Right lobe of liver (tissue), 6 donors: ENCODE results near the gene CAVIN2. TPM values are rescaled to one million over a fixed set of nuclear protein-coding genes. Genes with fewer than 3 reads are reported as not detected.

Experiments used
- ATAC-seq, 4 donors: fragments of 200-7000 bp; cut with Tn5 transposase; one replicate each; pipeline ENCODE4 v1.9.1; 2020; ENCODE audit warnings: mild to moderate bottlenecking in 4 of 4, moderate library complexity in 4 of 4
- DNase-seq, 3 donors: peaks; one replicate each; pipeline ENCODE4 v3.0.0-alpha.2; 2020
- H3K27ac ChIP-seq, 3 donors: fragments of 200-600 bp; one replicate each; pipeline ENCODE4 v1.8.0; 2022
- H3K27me3 ChIP-seq, 2 donors: fragments of 200-600 bp; one replicate each; pipeline ENCODE4 v1.8.0; 2022
- H3K36me3 ChIP-seq, 4 donors: fragments of 200-600 bp; sonication (generic) in 1 of 4; one replicate each; pipeline versions ENCODE4 v1.5.1 to v1.8.0; 2017 to 2022; ENCODE audit warnings: control low read depth in 1 of 4
- H3K4me1 ChIP-seq, 4 donors: fragments of 200-600 bp; sonication (generic) in 1 of 4; one replicate each; pipeline versions ENCODE4 v1.5.1 to v1.8.0; 2017 to 2022; ENCODE audit warnings: control low read depth in 1 of 4
- H3K4me3 ChIP-seq, 3 donors: fragments of 200-600 bp; one replicate each; pipeline ENCODE4 v1.8.0; 2022
- H3K9me3 ChIP-seq, 4 donors: fragments of 200-600 bp; sonication (generic) in 1 of 4; one replicate each; pipeline versions ENCODE4 v1.5.1 to v1.8.0; 2017 to 2022; ENCODE audit warnings: control low read depth in 1 of 4
- POLR2A ChIP-seq: fragments of 450-650 bp; IDR thresholded peaks from one replicate; pipeline ENCODE4 v1.6.1; 2017; ENCODE audit warnings: antibody characterized with exemption, mild to moderate bottlenecking
- whole genome bisulfite sequencing: methylation state at CpG from one replicate; pipeline ENCODE4 v1.1.6; 2018; ENCODE audit warnings: low coverage, low lambda C conversion rate; ENCODE audit not compliant: insufficient coverage; ENCODE audit errors: missing lambda C conversion rate; 5-methylcytosine and 5-hydroxymethylcytosine counted together
- intact Hi-C, 2 donors: fragments of 100-400 bp; cut with DNase I; formaldehyde crosslinking; loops; one replicate each; pipeline versions ENCODE4 v1.11.2 to v1.14.1; 2022
- total RNA-seq, 6 experiments: library from RNA; depleted of rRNA in 2 of 6; stranded (reverse); fragments of >200 nt in 2 of 6; fragmentation: NEBNext Ultra II Directional in 3 of 6; extraction: Animal tissue kit (Norgen Biotek cat#: 25700) in 3 of 6; gene quantifications; one replicate each; pipeline versions ENCODE4 v1.1.0 to v1.2.4, GENCODE V29; 2016 to 2023
- TF ChIP-seq, protein P1 (sequence below), 4 donors: fragments of 200-600 bp in 3 of 4; fragments of 450-650 bp in 1 of 4; IDR thresholded peaks; one replicate each; pipeline versions ENCODE4 v1.5.1 to v1.8.0; 2016 to 2022; ENCODE audit warnings: antibody characterized with exemption in 4 of 4, mild to moderate bottlenecking in 2 of 4
- donor health status: DM: no; HTN: yes; CAD: no.
- donor health status: DM: no; HTN: no; CAD: no.
- donor health status: DM: no; HTN: no; CAD: no.
- donor health status: DM: no; HTN: yes; CAD: no.
- donor health status: DM: no; HTN: yes; CAD: no.

The CAVIN2 gene
- total RNA-seq, 6 experiments from 2014 or later, result 6.8 to 17.5 (median 9.6) TPM

DNA sequence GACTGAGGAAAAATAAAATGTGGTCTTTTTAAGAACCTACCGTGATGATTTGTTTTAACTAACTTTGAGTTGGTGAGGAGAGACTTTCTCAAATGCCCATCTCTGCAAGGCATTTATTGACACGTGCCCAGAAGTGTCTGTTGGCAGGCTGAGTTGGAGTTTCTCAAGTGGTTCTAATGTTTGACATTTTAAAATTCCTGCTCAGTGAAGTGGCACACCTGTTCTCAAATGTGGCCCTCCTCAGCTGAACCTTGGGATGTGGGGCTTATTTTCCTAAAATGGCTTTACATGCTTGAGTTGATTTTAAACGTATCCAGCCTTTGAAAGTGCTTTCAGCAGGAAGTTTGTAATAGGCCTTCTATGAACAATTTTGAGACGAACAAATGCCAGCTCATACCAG lies 876 bp upstream of the CAVIN2 start:
- Histone ChIP-seq H3K27ac (peak overlapping the region in 2 of 3 donors; percentile 9 to 30), H3K4me1 (no peaks in the 10 kb centered on the region), H3K27me3 (no peaks in the 10 kb centered on the region), H3K4me3 (no peak overlapping the region), H3K9me3 (no peaks in the 10 kb centered on the region), H3K36me3 (no peaks in the 10 kb centered on the region)
- DNase-seq (no peak), ATAC-seq (no peak)
- no peak for TF ChIP-seq POLR2A
- TF ChIP-seq, protein P1, sequence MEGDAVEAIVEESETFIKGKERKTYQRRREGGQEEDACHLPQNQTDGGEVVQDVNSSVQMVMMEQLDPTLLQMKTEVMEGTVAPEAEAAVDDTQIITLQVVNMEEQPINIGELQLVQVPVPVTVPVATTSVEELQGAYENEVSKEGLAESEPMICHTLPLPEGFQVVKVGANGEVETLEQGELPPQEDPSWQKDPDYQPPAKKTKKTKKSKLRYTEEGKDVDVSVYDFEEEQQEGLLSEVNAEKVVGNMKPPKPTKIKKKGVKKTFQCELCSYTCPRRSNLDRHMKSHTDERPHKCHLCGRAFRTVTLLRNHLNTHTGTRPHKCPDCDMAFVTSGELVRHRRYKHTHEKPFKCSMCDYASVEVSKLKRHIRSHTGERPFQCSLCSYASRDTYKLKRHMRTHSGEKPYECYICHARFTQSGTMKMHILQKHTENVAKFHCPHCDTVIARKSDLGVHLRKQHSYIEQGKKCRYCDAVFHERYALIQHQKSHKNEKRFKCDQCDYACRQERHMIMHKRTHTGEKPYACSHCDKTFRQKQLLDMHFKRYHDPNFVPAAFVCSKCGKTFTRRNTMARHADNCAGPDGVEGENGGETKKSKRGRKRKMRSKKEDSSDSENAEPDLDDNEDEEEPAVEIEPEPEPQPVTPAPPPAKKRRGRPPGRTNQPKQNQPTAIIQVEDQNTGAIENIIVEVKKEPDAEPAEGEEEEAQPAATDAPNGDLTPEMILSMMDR (IDR thresholded peaks at IDR 0.05), result no peak
- intact Hi-C loops, result no loop called here
- WGBS, result 47% methylated on average over 4 of the region's 4 CpGs

DNA sequence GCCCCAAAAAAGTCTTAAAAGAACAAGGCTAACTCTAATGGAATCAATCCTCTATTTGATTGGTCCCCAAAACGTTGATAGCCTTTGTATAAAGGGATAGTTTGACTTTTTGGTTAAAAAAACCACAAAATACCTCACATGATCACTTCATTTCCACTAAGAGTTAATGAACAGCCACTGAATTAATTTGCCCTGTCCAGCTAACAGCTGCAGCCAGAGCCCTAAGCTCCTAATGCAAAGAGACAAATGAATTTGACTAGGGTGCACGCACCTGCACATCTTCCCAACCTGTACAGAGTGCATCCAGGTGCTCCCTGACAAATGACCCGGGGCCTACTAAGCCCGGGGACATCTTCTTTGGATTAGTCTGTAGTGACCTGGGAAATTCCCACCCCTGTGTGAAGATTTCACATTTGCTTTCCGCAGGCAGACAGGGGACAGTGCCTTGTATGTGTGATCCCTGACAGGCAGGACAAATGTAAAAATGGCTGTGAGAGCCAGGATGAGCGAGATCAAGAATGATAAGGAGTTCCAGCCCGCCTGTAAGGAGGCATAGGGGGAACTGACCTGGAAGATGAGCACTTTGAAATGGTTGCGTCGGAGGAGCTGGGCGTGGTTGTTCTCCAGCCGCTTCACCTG lies 893 bp downstream of the CAVIN2 start:
- no peak for DNase-seq
- ATAC-seq, result no peak

DNA sequence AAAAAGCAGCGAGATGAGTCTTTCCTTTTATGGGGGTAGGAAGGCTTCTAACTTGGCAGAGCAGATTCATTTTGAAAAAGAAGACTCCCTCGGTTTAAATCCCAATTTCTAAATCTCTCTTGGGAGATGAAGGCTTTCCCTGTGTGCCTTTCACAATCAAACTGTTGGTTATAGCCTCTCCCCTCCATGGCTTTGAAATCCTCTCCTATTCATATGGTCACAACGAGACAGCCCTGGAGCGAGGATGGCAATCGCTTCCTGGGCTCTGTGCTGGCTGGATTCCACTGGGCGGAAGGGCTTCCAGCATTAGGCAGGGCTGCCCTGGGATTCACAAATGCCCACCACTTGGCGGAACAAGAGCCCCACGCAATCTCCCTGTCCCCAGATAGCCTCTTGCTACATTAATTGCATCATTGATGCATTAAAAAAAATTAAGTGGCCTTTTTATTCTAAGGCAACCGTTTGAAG lies 1.6 kb downstream of the CAVIN2 start:
- Histone ChIP-seq H3K27ac (peak overlapping the region in 2 of 3 donors; percentile 56 to 59), H3K36me3 (no peaks in the 10 kb centered on the region), H3K4me1 (peaks cover 0 to 6% (median 0%) of the 10 kb centered on the region in 4 donors), H3K4me3 (peak overlapping the region; percentile 33 to 45 (median 43)), H3K27me3 (no peaks in the 10 kb centered on the region), H3K9me3 (no peaks in the 10 kb centered on the region)
- peak in 1 of 3 donors; percentile 26 for DNase-seq
- ATAC-seq, result peak in 3 of 4 donors; percentile 11 to 25 (median 16)
- no peak for TF ChIP-seq POLR2A
- TF ChIP-seq, protein P1 (IDR thresholded peaks at IDR 0.05), result no peak
- 46% methylated on average over 9 of the region's 9 CpGs for WGBS
- intact Hi-C loops, result no loop called here

More for the DNA sequence above, 893 bp downstream of the CAVIN2 start:
- Histone ChIP-seq H3K27me3 (no peaks in the 10 kb centered on the region), H3K4me1 (no peaks in the 10 kb centered on the region), H3K4me3 (peak overlapping the region; percentile 33 to 45 (median 43)), H3K9me3 (no peaks in the 10 kb centered on the region), H3K36me3 (no peaks in the 10 kb centered on the region), H3K27ac (peak overlapping the region; percentile 45 to 59 (median 56))
- TF ChIP-seq, protein P1 (IDR thresholded peaks at IDR 0.05), result no peak
- no peak for TF ChIP-seq POLR2A
- intact Hi-C loops, result no loop called here
- 7% methylated on average over 4 of the region's 11 CpGs for WGBS

DNA sequence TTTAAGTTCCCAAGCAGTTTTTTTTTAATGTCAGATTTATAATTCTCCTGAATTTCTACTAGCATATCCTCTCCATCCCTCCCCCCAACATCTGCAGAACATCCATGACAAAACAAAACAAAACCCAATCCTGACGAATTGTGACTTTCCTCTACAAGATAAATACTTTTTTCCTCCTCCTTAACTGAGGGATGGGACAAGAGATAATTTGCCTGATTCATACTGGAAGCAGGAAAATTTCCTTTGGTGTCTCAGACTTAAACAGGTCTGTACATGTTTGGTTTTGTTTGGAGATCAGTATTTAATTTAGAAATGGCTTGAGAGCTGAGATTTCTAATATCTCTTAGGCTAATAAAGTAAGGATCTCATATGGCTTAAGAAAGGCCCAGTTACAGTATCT lies 2.2 kb downstream of the CAVIN2 start:
- Histone ChIP-seq H3K27me3 (no peaks in the 10 kb centered on the region), H3K4me3 (peak overlapping the region; percentile 33 to 45 (median 43)), H3K27ac (peak overlapping the region in 1 of 3 donors; percentile 59), H3K36me3 (no peaks in the 10 kb centered on the region), H3K9me3 (no peaks in the 10 kb centered on the region), H3K4me1 (peaks cover 0 to 11% (median 0%) of the 10 kb centered on the region in 4 donors)
- no peak for TF ChIP-seq POLR2A
- TF ChIP-seq, protein P1 (IDR thresholded peaks at IDR 0.05), result no peak
- no peak for ATAC-seq
- 28% methylated on average over 1 of the region's 1 CpG for WGBS
- no peak for DNase-seq
- intact Hi-C loops, result no loop called here
